GM18520 (cell line): ENCODE results near the gene CACNA2D4.

Experiments
- ATAC-seq: cut with Tn5 transposase; IDR thresholded peaks from one replicate; pipeline ENCODE4 v1.9.1; 2021; ENCODE audit not compliant: unreplicated experiment

Gene CACNA2D4

GRCh38 chr12:1847411-1847810, 71.0 kb downstream of the CACNA2D4 start:
- no peak for ATAC-seq

- no peak for ATAC-seq
These were observed 71.7 kb downstream of the CACNA2D4 start for GRCh38 chr12:1846421-1847405.

GRCh38 chr12:1845886-1846285, 72.6 kb downstream of the CACNA2D4 start:
- ATAC-seq: no peak

- no peak for ATAC-seq
These were observed 73.0 kb downstream of the CACNA2D4 start for GRCh38 chr12:1845427-1845826.

- no peak for ATAC-seq
These were observed 73.6 kb downstream of the CACNA2D4 start for GRCh38 chr12:1844661-1845409.

- ATAC-seq: no peak
These were observed 74.2 kb downstream of the CACNA2D4 start for GRCh38 chr12:1844223-1844622.

- ATAC-seq: no peak
These were observed 74.8 kb downstream of the CACNA2D4 start for GRCh38 chr12:1843641-1844005.

- no peak for ATAC-seq
These were observed 75.4 kb downstream of the CACNA2D4 start for GRCh38 chr12:1842905-1843640.

GRCh38 chr12:1842183-1842904, 76.1 kb downstream of the CACNA2D4 start:
- ATAC-seq: no peak

- ATAC-seq: no peak
These were observed 76.8 kb downstream of the CACNA2D4 start for GRCh38 chr12:1841586-1842182.

- ATAC-seq: no peak
These were observed 77.4 kb downstream of the CACNA2D4 start for GRCh38 chr12:1840981-1841425.

GRCh38 chr12:1839956-1840951, 78.2 kb downstream of the CACNA2D4 start:
- ATAC-seq: no peak

GRCh38 chr12:1839464-1839863, 79.0 kb downstream of the CACNA2D4 start:
- ATAC-seq: no peak

GRCh38 chr12:1838994-1839365, 79.5 kb downstream of the CACNA2D4 start:
- ATAC-seq: no peak

GRCh38 chr12:1838205-1838993, 80.1 kb downstream of the CACNA2D4 start:
- no peak for ATAC-seq

GRCh38 chr12:1837541-1838204, 80.8 kb downstream of the CACNA2D4 start:
- ATAC-seq: no peak

- no peak for ATAC-seq
These were observed 81.5 kb downstream of the CACNA2D4 start for GRCh38 chr12:1836854-1837421.
